ENCODE results near the gene FOXP1.
A peak's percentile ranks its signal among the peaks of the same experiment; 100 is the strongest.

Gene FOXP1

GRCh38 chr3:71135373-71136088 lies 448.0 kb downstream of the FOXP1 start:
- H3K27me3 ChIP-seq (ENCODE audit: control insufficient read depth in 1 of 2, insufficient read depth in 2 of 2, low read length in 2 of 2): no peaks in the 10 kb centered on the region
- H3K36me3 ChIP-seq (ENCODE audit: control insufficient read depth in 1 of 2, insufficient read depth in 2 of 2, low read length in 2 of 2): no peaks in the 10 kb centered on the region
- H3K4me1 ChIP-seq (ENCODE audit: control insufficient read depth in 1 of 2, insufficient read depth in 2 of 2, low read length in 2 of 2): peaks cover 46 to 49% of the 10 kb centered on the region in 2 donors
- H3K4me3 ChIP-seq (ENCODE audit: low read depth in 1 of 2, low read length in 2 of 2): no peak overlapping the region
- no peaks in the 10 kb centered on the region for H3K9me3 ChIP-seq (ENCODE audit: control insufficient read depth in 1 of 2, low read length in 2 of 2)
- peak overlapping the region; percentile 17 for H3K27ac ChIP-seq (ENCODE audit: low read depth, low read length)
- peak overlapping the region in 1 of 2 donors; percentile 3 for H3K9ac ChIP-seq (ENCODE audit: low read depth in 1 of 2, low read length in 2 of 2)

DNA sequence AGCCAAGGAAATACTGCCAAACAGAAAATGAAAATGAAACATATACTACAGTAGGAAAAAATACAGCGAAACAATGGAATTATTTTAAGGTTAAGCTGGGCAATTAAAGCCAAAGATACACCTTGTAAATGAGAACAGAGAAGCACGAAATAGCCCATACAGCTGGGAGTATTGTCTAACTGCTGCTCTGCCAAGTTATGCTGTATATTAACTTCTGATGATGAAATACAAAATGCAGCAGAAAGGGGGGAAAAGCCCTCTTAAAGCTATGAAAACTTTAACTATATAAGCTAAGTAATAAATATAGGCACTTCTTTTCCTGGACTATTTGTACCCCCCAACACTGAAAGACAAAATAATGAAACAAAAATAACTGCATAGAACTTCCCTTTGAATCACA lies 449.0 kb downstream of the FOXP1 start:
- Histone ChIP-seq H3K9ac (ENCODE audit: low read depth in 1 of 2, low read length in 2 of 2) (peak overlapping the region in 1 of 2 donors; percentile 16), H3K9me3 (ENCODE audit: control insufficient read depth in 1 of 2, low read length in 2 of 2) (no peaks in the 10 kb centered on the region), H3K27me3 (ENCODE audit: control insufficient read depth in 1 of 2, insufficient read depth in 2 of 2, low read length in 2 of 2) (no peaks in the 10 kb centered on the region), H3K4me1 (ENCODE audit: control insufficient read depth in 1 of 2, insufficient read depth in 2 of 2, low read length in 2 of 2) (peaks cover 46 to 49% of the 10 kb centered on the region in 2 donors), H3K4me3 (ENCODE audit: low read depth in 1 of 2, low read length in 2 of 2) (peak overlapping the region in 1 of 2 donors; percentile 31), H3K27ac (ENCODE audit: low read depth, low read length) (peak overlapping the region; percentile 3), H3K36me3 (ENCODE audit: control insufficient read depth in 1 of 2, insufficient read depth in 2 of 2, low read length in 2 of 2) (no peaks in the 10 kb centered on the region)

DNA sequence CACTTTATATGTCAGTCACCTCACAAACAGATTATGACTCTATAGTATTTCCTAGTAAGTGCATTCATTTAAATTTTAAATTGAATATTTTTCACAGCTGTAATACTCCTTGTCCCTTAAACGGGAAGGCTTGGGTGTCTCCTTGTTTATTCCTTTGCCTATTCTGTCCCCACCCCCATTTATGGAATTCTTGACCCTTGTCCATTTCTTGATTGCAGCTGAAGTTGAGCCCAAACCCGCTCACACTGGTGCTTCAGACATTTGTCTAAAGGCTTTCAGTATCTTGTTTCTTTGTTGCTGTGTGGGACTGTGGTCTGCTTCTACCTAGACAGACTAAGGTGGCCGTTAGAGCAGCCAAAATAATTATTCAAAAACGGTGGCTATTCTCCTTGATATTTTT lies 449.7 kb downstream of the FOXP1 start:
- peaks cover 46 to 49% of the 10 kb centered on the region in 2 donors for H3K4me1 ChIP-seq (ENCODE audit: control insufficient read depth in 1 of 2, insufficient read depth in 2 of 2, low read length in 2 of 2)
- peak overlapping the region; percentile 3 for H3K27ac ChIP-seq (ENCODE audit: low read depth, low read length)
- no peaks in the 10 kb centered on the region for H3K36me3 ChIP-seq (ENCODE audit: control insufficient read depth in 1 of 2, insufficient read depth in 2 of 2, low read length in 2 of 2)

GRCh38 chr3:71132995-71133730 lies 450.4 kb downstream of the FOXP1 start:
- Histone ChIP-seq H3K4me1 (ENCODE audit: control insufficient read depth in 1 of 2, insufficient read depth in 2 of 2, low read length in 2 of 2) (peaks cover 51 to 56% of the 10 kb centered on the region in 2 donors), H3K4me3 (ENCODE audit: low read depth in 1 of 2, low read length in 2 of 2) (no peak overlapping the region), H3K36me3 (ENCODE audit: control insufficient read depth in 1 of 2, insufficient read depth in 2 of 2, low read length in 2 of 2) (no peaks in the 10 kb centered on the region), H3K9me3 (ENCODE audit: control insufficient read depth in 1 of 2, low read length in 2 of 2) (no peaks in the 10 kb centered on the region), H3K27me3 (ENCODE audit: control insufficient read depth in 1 of 2, insufficient read depth in 2 of 2, low read length in 2 of 2) (no peaks in the 10 kb centered on the region), H3K27ac (ENCODE audit: low read depth, low read length) (no peak overlapping the region), H3K9ac (ENCODE audit: low read depth in 1 of 2, low read length in 2 of 2) (peak overlapping the region in 1 of 2 donors; percentile 16)

More for the DNA sequence above, 449.7 kb downstream of the FOXP1 start:
- Histone ChIP-seq H3K9ac (ENCODE audit: low read depth in 1 of 2, low read length in 2 of 2) (peak overlapping the region in 1 of 2 donors; percentile 16), H3K27me3 (ENCODE audit: control insufficient read depth in 1 of 2, insufficient read depth in 2 of 2, low read length in 2 of 2) (no peaks in the 10 kb centered on the region), H3K4me3 (ENCODE audit: low read depth in 1 of 2, low read length in 2 of 2) (peak overlapping the region; percentile 13 to 31), H3K9me3 (ENCODE audit: control insufficient read depth in 1 of 2, low read length in 2 of 2) (no peaks in the 10 kb centered on the region)

DNA sequence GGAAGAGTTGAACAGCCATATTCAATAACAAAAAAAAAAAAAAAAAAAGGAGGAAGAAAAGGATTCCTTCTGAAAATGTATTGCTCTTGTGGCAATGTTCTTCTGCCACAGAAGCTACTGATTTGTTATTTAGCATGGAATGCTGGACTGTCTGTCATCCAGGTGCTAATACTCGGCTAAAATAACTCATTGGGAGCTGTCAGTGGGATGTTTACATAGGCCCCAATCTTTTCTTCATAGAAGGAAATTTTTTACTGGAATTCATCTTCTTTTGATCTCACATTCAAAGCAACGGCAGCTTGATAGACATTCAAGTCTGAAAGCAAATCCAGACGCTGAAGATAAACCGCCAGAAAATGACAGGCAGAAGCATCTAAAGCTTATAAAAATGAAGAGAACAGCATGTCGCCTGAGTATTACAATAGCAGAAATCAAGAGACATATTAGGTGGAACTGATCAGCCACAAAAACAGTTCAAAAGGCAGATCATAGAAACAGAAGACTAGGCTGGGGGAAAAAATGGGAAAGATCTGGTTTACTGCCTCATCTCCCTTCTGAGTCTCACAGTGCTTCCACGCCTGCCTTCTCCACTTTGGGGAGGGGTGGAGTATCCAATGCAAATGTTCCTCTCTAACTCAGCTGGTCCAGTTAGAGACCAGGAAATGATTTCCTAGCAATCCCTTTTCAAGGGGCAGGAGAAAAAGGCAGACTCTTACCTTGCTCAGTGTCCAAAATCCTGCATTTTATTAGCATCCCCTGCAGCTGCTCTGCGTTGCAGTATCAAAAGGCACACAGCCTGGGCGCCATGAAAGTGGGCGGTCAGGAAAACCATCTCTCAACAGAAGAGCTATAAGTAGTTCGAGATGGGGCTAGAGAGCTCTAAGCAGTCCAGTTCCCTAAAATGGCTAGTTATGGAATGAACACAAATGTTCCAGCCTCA lies 451.9 kb downstream of the FOXP1 start:
- peaks cover 57 to 69% of the 10 kb centered on the region in 2 donors for H3K4me1 ChIP-seq (ENCODE audit: control insufficient read depth in 1 of 2, insufficient read depth in 2 of 2, low read length in 2 of 2)
- H3K27me3 ChIP-seq (ENCODE audit: control insufficient read depth in 1 of 2, insufficient read depth in 2 of 2, low read length in 2 of 2): no peaks in the 10 kb centered on the region
- H3K36me3 ChIP-seq (ENCODE audit: control insufficient read depth in 1 of 2, insufficient read depth in 2 of 2, low read length in 2 of 2): no peaks in the 10 kb centered on the region
- H3K27ac ChIP-seq (ENCODE audit: low read depth, low read length): no peak overlapping the region
- peak overlapping the region; percentile 21 to 91 for H3K9ac ChIP-seq (ENCODE audit: low read depth in 1 of 2, low read length in 2 of 2)
- H3K9me3 ChIP-seq (ENCODE audit: control insufficient read depth in 1 of 2, low read length in 2 of 2): no peaks in the 10 kb centered on the region
- peak overlapping the region in 1 of 2 donors; percentile 71 for H3K4me3 ChIP-seq (ENCODE audit: low read depth in 1 of 2, low read length in 2 of 2)

- peak overlapping the region; percentile 71 to 86 for H3K4me3 ChIP-seq (ENCODE audit: low read depth in 1 of 2, low read length in 2 of 2)
- H3K27me3 ChIP-seq (ENCODE audit: control insufficient read depth in 1 of 2, insufficient read depth in 2 of 2, low read length in 2 of 2): no peaks in the 10 kb centered on the region
- peak overlapping the region; percentile 75 for H3K27ac ChIP-seq (ENCODE audit: low read depth, low read length)
- no peaks in the 10 kb centered on the region for H3K36me3 ChIP-seq (ENCODE audit: control insufficient read depth in 1 of 2, insufficient read depth in 2 of 2, low read length in 2 of 2)
- H3K9me3 ChIP-seq (ENCODE audit: control insufficient read depth in 1 of 2, low read length in 2 of 2): no peaks in the 10 kb centered on the region
- peak overlapping the region; percentile 21 to 91 for H3K9ac ChIP-seq (ENCODE audit: low read depth in 1 of 2, low read length in 2 of 2)
- peaks cover 55 to 63% of the 10 kb centered on the region in 2 donors for H3K4me1 ChIP-seq (ENCODE audit: control insufficient read depth in 1 of 2, insufficient read depth in 2 of 2, low read length in 2 of 2)
These were observed 452.8 kb downstream of the FOXP1 start for GRCh38 chr3:71130471-71131374.

GRCh38 chr3:71129611-71130431 lies 453.7 kb downstream of the FOXP1 start:
- Histone ChIP-seq H3K27ac (ENCODE audit: low read depth, low read length) (peak overlapping the region; percentile 75), H3K4me3 (ENCODE audit: low read depth in 1 of 2, low read length in 2 of 2) (peak overlapping the region; percentile 71 to 86), H3K9me3 (ENCODE audit: control insufficient read depth in 1 of 2, low read length in 2 of 2) (no peaks in the 10 kb centered on the region), H3K9ac (ENCODE audit: low read depth in 1 of 2, low read length in 2 of 2) (peak overlapping the region; percentile 21 to 91), H3K36me3 (ENCODE audit: control insufficient read depth in 1 of 2, insufficient read depth in 2 of 2, low read length in 2 of 2) (no peaks in the 10 kb centered on the region), H3K27me3 (ENCODE audit: control insufficient read depth in 1 of 2, insufficient read depth in 2 of 2, low read length in 2 of 2) (no peaks in the 10 kb centered on the region), H3K4me1 (ENCODE audit: control insufficient read depth in 1 of 2, insufficient read depth in 2 of 2, low read length in 2 of 2) (peaks cover 49 to 59% of the 10 kb centered on the region in 2 donors)

- Histone ChIP-seq H3K27me3 (ENCODE audit: control insufficient read depth in 1 of 2, insufficient read depth in 2 of 2, low read length in 2 of 2) (no peaks in the 10 kb centered on the region), H3K4me1 (ENCODE audit: control insufficient read depth in 1 of 2, insufficient read depth in 2 of 2, low read length in 2 of 2) (peaks cover 42 to 54% of the 10 kb centered on the region in 2 donors), H3K27ac (ENCODE audit: low read depth, low read length) (peak overlapping the region; percentile 56), H3K4me3 (ENCODE audit: low read depth in 1 of 2, low read length in 2 of 2) (peak overlapping the region; percentile 71 to 86), H3K9ac (ENCODE audit: low read depth in 1 of 2, low read length in 2 of 2) (peak overlapping the region; percentile 21 to 91), H3K9me3 (ENCODE audit: control insufficient read depth in 1 of 2, low read length in 2 of 2) (no peaks in the 10 kb centered on the region), H3K36me3 (ENCODE audit: control insufficient read depth in 1 of 2, insufficient read depth in 2 of 2, low read length in 2 of 2) (no peaks in the 10 kb centered on the region)
These were observed 454.6 kb downstream of the FOXP1 start for GRCh38 chr3:71128961-71129360.

Measured in duodenal mucosa (tissue), 2 donors.